Spleen (tissue), 11 donors: ENCODE measurements around the gene PODNL1. TPM values are rescaled to one million over a fixed set of nuclear protein-coding genes. Genes with fewer than 3 reads are reported as not detected.

ENCODE experiments used
- DNase-seq: peaks from one replicate; pipeline ENCODE4 v3.0.0-alpha.2; 2020
- H3K27ac ChIP-seq, 8 donors: fragments of 200-600 bp; sonication (generic) in 7 of 8; 1 replicate in 4 of 8; 2 replicates in 4 of 8; pipeline versions ENCODE4 v1.5.0 to v1.8.0; 2016 to 2021; ENCODE audit warnings: inconsistent platforms in 4 of 8, mild to moderate bottlenecking in 4 of 8, moderate library complexity in 1 of 8
- H3K27me3 ChIP-seq, 7 donors: fragments of 200-600 bp; sonication (generic) in 6 of 7; replicated peaks in 1 of 7; 1 replicate in 4 of 7; 2 replicates in 3 of 7; pipeline versions ENCODE4 v1.5.0 to v1.8.0; 2016 to 2021; ENCODE audit warnings: inconsistent platforms in 3 of 7, mild to moderate bottlenecking in 1 of 7
- H3K36me3 ChIP-seq, 6 donors: fragments of 200-600 bp; sonication (generic) in 5 of 6; 1 replicate in 4 of 6; 2 replicates in 2 of 6; pipeline versions ENCODE4 v1.5.0 to v1.8.0; 2016 to 2021; ENCODE audit warnings: inconsistent platforms in 2 of 6
- H3K4me1 ChIP-seq, 6 donors: fragments of 200-600 bp; sonication (generic) in 5 of 6; 1 replicate in 3 of 6; 2 replicates in 3 of 6; pipeline versions ENCODE4 v1.5.0 to v1.8.0; 2016 to 2021; ENCODE audit warnings: inconsistent platforms in 3 of 6
- H3K4me3 ChIP-seq, 8 donors: fragments of 200-600 bp; sonication (generic) in 7 of 8; 1 replicate in 4 of 8; 2 replicates in 4 of 8; pipeline versions ENCODE4 v1.5.0 to v1.8.0; 2016 to 2021; ENCODE audit warnings: inconsistent platforms in 4 of 8, mild to moderate bottlenecking in 4 of 8, moderate library complexity in 2 of 8
- H3K9me3 ChIP-seq, 8 donors: fragments of 200-600 bp; sonication (generic) in 7 of 8; 1 replicate in 4 of 8; 2 replicates in 4 of 8; pipeline versions ENCODE4 v1.5.0 to v1.8.0; 2016 to 2021; ENCODE audit warnings: inconsistent platforms in 4 of 8
- POLR2A ChIP-seq, 3 donors: fragments of 450-650 bp; IDR thresholded peaks; one replicate each; pipeline ENCODE4 v1.5.1; 2017; ENCODE audit warnings: antibody characterized with exemption in 3 of 3, mild to moderate bottlenecking in 1 of 3
- POLR2AphosphoS5 ChIP-seq, 3 donors: sonication (generic); formaldehyde crosslinking; IDR thresholded peaks; one replicate each; pipeline ENCODE4 v1.5.1; 2017; ENCODE audit warnings: antibody characterized with exemption in 3 of 3
- WGBS, 5 donors: extraction: QIAGEN DNeasy Blood & Tissue Kit in 3 of 5; methylation state at CpG; one replicate each; pipeline versions ENCODE4 v1.1.5 to v1.1.7; 2013 to 2018; 5-methylcytosine and 5-hydroxymethylcytosine counted together
- intact Hi-C: fragments of 100-400 bp; cut with DNase I; formaldehyde crosslinking; loops from one replicate; pipeline ENCODE4 v1.15.0; 2023; ENCODE audit warnings: low total_unique reads
- polyA plus RNA-seq, 3 donors: library from polyadenylated mRNA; stranded (reverse); fragments of 200-250 nt; gene quantifications; one replicate each; pipeline ENCODE4 v1.2.1, GENCODE V29; 2013
- total RNA-seq, 7 donors: library from RNA; depleted of rRNA in 3 of 7; stranded (reverse); fragments of >200 nt in 3 of 7; fragmentation: NEBNext Ultra II Directional in 4 of 7; extraction: Animal tissue kit (Norgen Biotek cat#: 25700) in 4 of 7; gene quantifications; one replicate each; pipeline versions ENCODE4 v1.1.0 to v1.2.1, GENCODE V29; 2016 to 2021
- TF ChIP-seq, protein P1 (sequence below), 11 experiments: fragments of 200-600 bp in 7 of 11; fragments of 450-650 bp in 4 of 11; sonication (generic) in 4 of 11; IDR thresholded peaks in 8 of 11; conservative IDR thresholded peaks in 3 of 11; 1 replicate in 7 of 11; 2 replicates in 4 of 11; pipeline versions ENCODE4 v1.4.0 to v1.8.0; 2016 to 2021; ENCODE audit warnings: antibody characterized with exemption in 11 of 11, inconsistent platforms in 4 of 11, mild to moderate bottlenecking in 1 of 11
- donor health status: healthy with polysubstance abuse.
- donor health status: DM: no; HTN: no; CAD: no; lungs with moderate emphysema.
- donor health status: DM: no; HTN: no; CAD: no.
- donor health status: Bipolar disorder and iron deficiency.
- donor health status: healthy.
- donor health status: DM: no; HTN: no; CAD: no.
- donor health status: DM: yes; HTN: yes; CAD: no.

PODNL1 gene
- total and polyA plus RNA-seq, 10 donors: 0.19 to 3.0 (median 0.54) TPM; not detected in 1

GRCh38 chr19:13965926-13966683 lies 27.9 kb upstream of the PODNL1 start:
- Histone ChIP-seq H3K4me1 (no peaks in the 10 kb centered on the region), H3K27me3 (no peaks in the 10 kb centered on the region), H3K27ac (no peak overlapping the region), H3K4me3 (no peak overlapping the region), H3K36me3 (peaks cover 0 to 100% (median 89%) of the 10 kb centered on the region in 6 donors), H3K9me3 (no peaks in the 10 kb centered on the region)
- DNase-seq: no peak
- TF ChIP-seq POLR2A (IDR thresholded peaks at IDR 0.05): no peak
- TF ChIP-seq POLR2AphosphoS5 (IDR thresholded peaks at IDR 0.05): no peak
- TF ChIP-seq, protein P1, sequence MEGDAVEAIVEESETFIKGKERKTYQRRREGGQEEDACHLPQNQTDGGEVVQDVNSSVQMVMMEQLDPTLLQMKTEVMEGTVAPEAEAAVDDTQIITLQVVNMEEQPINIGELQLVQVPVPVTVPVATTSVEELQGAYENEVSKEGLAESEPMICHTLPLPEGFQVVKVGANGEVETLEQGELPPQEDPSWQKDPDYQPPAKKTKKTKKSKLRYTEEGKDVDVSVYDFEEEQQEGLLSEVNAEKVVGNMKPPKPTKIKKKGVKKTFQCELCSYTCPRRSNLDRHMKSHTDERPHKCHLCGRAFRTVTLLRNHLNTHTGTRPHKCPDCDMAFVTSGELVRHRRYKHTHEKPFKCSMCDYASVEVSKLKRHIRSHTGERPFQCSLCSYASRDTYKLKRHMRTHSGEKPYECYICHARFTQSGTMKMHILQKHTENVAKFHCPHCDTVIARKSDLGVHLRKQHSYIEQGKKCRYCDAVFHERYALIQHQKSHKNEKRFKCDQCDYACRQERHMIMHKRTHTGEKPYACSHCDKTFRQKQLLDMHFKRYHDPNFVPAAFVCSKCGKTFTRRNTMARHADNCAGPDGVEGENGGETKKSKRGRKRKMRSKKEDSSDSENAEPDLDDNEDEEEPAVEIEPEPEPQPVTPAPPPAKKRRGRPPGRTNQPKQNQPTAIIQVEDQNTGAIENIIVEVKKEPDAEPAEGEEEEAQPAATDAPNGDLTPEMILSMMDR (IDR thresholded peaks at IDR 0.05 in 8 of 11, conservative IDR thresholded peaks at IDR 0.05 in 3 of 11): no peak
- intact Hi-C loops: no loop called here
- 95 to 98% (median 96%) methylated on average over 11 to 20 of the region's 20 CpGs for WGBS, 5 donors

- no peak for DNase-seq
- intact Hi-C loops: no loop called here
- Histone ChIP-seq H3K36me3 (peaks cover 0 to 100% (median 96%) of the 10 kb centered on the region in 6 donors), H3K4me1 (no peaks in the 10 kb centered on the region), H3K27me3 (no peaks in the 10 kb centered on the region), H3K4me3 (no peak overlapping the region), H3K9me3 (no peaks in the 10 kb centered on the region), H3K27ac (no peak overlapping the region)
- TF ChIP-seq, protein P1 (IDR thresholded peaks at IDR 0.05 in 8 of 11, conservative IDR thresholded peaks at IDR 0.05 in 3 of 11): no peak
- no peak for TF ChIP-seq POLR2A (IDR thresholded peaks at IDR 0.05)
- no peak for TF ChIP-seq POLR2AphosphoS5 (IDR thresholded peaks at IDR 0.05)
- WGBS, 5 donors: 93 to 96% (median 95%) methylated on average over 17 to 24 of the region's 24 CpGs
Observed at GRCh38 chr19:13965377-13965896, 27.2 kb upstream of the PODNL1 start.

- H3K27me3 ChIP-seq: no peaks in the 10 kb centered on the region
- TF ChIP-seq POLR2AphosphoS5 (IDR thresholded peaks at IDR 0.05) (no peak), POLR2A (IDR thresholded peaks at IDR 0.05) (no peak)
- TF ChIP-seq, protein P1 (IDR thresholded peaks at IDR 0.05 in 8 of 11, conservative IDR thresholded peaks at IDR 0.05 in 3 of 11): no peak
- intact Hi-C loops: no loop called here
- no peak for DNase-seq
- no peaks in the 10 kb centered on the region for H3K9me3 ChIP-seq
- no peak overlapping the region for H3K4me3 ChIP-seq
- H3K36me3 ChIP-seq: peaks cover 0 to 100% (median 99%) of the 10 kb centered on the region in 6 donors
- no peak overlapping the region for H3K27ac ChIP-seq
- 90 to 95% (median 93%) methylated on average over 5 of the region's 5 CpGs for WGBS, 5 donors
- H3K4me1 ChIP-seq: no peaks in the 10 kb centered on the region
Observed at GRCh38 chr19:13964776-13965175, 26.6 kb upstream of the PODNL1 start.

GRCh38 chr19:13963603-13964105 lies 25.4 kb upstream of the PODNL1 start:
- H3K9me3 ChIP-seq: no peaks in the 10 kb centered on the region
- WGBS, 5 donors: 94 to 97% (median 96%) methylated on average over 29 to 48 of the region's 48 CpGs
- intact Hi-C loops: no loop called here
- H3K36me3 ChIP-seq: peaks cover 0 to 100% (median 97%) of the 10 kb centered on the region in 6 donors
- no peak for DNase-seq
- H3K4me1 ChIP-seq: no peaks in the 10 kb centered on the region
- TF ChIP-seq, protein P1 (IDR thresholded peaks at IDR 0.05 in 8 of 11, conservative IDR thresholded peaks at IDR 0.05 in 3 of 11): no peak
- peak in 1 of 3 donors; percentile 2 for TF ChIP-seq POLR2AphosphoS5 (IDR thresholded peaks at IDR 0.05)
- H3K4me3 ChIP-seq: no peak overlapping the region
- no peak overlapping the region for H3K27ac ChIP-seq
- no peaks in the 10 kb centered on the region for H3K27me3 ChIP-seq
